HPDE6-E6E7 (cell line): ENCODE results near the gene SPATA21.

Source experiments
- DNase-seq: peaks from one replicate; pipeline ENCODE4 v3.0.0; 2011; ENCODE audit warnings: missing footprints; ENCODE audit errors: extremely low spot score

SPATA21 gene

DNA sequence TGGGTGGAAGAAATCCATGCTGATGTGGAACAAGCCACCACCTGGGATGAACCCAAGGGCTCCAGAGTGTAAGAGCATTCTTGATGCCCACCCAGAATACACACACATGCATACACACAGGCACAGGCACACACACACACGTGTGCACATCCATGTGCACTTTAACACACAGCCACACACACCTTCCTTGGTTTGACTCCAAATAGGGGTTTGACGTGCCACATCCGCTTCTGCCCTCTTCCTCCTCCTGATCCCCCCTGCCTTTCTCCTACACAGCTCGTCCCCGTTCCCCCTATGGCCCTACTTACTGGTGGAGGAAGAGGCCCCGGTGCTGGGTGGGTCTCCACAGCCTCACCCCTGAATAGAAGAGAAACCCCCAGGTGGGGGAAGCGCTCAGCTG, 16.0 kb downstream of the SPATA21 start:
- no peak for DNase-seq

DNA sequence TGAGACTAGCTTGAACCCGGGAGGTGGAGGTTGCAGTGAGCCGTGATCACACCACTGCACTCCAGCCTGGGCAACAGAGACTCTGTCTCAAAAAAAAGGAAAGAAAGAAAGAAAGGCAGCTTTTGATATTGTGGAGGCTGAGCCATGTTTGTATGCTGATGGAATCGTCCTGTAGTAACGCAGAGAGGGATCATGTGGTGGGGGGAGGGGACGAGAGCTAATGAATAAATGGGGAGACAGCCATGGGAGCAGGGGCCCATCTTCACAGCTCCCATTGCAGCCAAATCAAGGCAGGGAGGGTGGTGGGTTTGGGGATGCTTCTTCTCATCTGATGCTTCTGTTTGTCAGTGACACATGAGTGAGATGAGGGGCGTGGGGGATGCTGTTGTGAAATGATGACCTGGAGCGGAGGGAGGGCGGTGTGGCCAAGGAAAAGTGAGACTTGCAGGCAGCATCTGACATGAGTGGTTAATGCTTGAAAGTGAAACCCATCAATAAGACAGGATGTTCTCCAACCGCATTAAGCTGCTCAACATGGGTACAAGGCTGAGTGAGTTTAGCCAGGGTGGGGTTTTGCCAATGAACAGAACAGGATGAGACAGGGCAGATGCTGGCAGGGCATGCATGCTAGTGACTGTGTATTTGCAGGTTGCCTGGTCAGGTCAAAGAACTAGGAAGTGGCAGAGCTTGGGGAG, 16.7 kb downstream of the SPATA21 start:
- no peak for DNase-seq

DNA sequence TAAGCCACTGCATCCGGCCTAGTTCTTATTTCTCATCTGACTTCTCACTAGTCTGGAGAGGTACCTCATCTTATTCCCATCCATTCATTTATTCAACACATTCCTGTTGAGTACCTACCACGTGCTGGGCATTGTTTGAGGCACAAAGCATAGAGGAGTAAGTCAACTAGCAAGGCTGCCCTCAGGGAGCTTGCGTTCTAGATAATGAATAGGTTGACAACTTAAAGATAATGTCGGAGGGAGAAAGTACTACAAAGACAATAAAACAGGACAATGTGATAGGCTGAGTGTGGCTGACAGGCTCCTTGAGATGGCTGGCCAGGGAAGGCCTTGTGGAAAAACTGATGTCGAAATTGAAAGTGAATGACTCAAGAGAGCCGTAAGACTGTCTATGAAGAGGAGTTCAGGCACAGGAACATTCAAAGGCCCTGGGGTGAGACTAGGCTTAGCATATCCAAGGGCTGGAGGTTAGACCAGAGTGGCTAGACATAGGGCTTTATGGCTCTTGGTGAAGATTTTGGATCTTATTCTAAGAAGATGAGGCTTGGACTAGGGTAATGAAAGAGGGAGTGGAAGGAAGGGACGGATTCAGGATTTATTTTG, 18.3 kb downstream of the SPATA21 start:
- no peak for DNase-seq

DNA sequence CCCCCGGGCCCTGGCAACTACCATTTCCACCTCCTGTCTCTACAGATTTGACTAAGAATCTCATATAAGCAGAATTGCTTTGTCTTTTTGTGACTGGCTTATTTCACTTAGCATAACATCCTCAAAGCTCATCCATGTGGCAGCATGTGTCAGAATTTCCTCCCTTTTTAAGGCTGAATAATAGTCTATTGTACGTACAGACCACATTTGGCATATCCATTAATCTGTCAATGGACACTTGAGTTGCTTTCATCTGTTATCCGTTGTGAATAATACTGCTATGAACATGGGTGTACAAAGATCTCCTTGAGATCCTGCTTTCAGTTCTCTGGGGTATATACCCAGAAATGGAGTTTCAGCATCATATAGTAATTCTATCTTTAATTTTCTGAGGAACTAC, 24.0 kb downstream of the SPATA21 start:
- DNase-seq: no peak

DNA sequence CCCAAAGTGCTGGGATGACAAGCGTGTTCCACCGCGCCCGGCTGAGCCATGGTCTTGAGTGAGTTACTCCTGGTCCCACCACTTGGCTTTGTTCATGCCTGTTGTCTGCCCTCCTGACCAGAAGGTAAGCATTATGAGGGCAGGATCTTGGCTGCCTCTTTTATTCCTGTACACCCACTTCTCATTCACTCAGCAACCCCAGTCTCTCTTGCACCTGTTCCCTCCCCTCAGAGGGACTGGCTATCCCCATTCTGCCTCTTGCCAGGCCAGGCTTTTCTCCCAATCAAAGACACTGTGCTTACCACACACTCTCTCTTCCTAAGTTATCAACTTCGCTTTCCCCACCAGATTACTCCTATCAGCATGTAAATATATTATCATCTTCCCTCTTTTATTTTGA, 26.4 kb downstream of the SPATA21 start:
- DNase-seq: no peak

DNA sequence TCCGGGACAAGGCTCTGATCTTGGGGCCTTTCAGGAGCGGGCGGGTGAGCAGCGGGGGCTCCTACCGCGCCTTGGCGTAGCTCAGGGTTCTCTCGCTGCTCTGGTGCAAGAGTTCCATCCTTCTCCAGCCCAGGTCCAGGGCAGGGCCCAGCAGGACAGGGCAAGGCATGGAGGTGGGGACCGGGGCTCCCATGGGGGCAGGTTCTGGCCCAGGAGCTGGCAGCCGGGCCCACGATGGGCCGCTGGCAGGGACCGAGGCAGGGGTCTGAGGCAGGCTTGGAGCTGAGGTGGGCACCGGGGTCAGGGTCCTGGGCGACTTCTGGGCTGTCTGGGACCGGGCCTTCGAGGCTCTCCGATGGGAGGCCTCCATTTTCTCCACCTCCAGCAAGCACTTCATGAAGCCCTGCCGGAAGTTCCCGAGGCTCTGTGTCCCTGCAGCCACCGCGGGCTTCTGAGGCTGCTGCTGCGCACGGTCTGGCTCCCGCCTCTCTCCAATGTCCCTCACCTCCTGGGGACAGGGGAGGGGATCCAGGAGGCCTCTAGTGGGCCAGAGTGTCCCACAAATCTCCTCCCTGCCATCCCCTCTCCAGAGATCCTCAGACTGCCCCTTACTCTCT, 27.6 kb downstream of the SPATA21 start:
- DNase-seq: no peak

DNA sequence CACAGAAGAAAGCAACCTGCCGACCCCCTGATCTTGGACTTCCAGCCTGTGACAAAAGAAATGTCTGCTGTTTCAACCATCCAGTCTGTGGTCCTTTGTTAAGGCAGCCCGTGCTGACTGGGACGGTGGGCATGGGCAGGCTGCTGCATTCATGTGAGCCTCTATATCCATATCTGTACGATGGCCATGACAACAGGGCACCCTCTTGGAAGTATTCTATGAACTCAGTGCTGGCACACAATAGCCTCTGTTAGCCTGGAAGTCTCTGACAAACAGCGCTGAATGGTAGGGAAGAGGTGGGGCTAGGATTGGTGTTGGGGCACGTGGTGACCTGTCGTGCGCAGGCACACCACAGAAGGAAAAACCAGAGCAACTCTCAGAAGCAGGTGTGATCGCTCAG, 30.4 kb downstream of the SPATA21 start:
- no peak for DNase-seq

DNA sequence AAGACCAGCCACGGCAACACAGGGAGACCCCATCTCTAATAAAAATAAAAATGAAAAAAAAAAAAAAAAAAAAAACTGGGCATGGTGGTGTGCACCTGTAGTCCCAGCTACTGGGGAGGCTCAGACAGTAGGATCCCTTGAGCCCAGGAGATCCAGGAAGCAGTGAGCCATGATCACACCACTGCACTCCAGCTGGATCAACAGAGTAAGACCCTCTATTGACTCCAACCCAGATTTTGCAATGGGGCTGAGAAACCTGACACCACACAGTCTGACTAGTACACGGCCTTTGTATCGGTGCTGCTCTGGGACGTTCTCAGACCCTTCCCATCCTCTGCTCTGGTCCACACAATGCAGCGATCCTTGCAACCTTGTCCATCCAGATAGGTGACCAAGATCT, 31.8 kb downstream of the SPATA21 start:
- no peak for DNase-seq

DNA sequence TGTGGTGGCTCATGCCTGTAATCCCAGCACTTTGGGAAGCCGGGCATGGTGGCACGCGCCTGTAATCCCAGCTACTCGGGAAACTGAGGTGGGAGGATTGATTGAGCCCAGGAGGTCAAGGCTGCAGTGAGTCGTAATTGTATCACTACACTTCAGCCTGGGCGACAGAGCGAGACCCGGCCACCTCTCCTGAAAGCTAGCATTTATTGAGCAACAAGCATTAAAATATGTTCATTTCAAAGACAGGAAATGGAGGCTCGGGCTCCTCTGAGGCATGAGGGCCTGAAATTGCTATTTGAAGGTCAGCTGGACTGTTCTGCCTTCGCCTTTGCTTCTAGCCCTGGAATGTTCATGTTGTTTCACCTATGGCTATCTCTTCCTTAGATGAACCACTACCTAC, 34.5 kb downstream of the SPATA21 start:
- DNase-seq: no peak

DNA sequence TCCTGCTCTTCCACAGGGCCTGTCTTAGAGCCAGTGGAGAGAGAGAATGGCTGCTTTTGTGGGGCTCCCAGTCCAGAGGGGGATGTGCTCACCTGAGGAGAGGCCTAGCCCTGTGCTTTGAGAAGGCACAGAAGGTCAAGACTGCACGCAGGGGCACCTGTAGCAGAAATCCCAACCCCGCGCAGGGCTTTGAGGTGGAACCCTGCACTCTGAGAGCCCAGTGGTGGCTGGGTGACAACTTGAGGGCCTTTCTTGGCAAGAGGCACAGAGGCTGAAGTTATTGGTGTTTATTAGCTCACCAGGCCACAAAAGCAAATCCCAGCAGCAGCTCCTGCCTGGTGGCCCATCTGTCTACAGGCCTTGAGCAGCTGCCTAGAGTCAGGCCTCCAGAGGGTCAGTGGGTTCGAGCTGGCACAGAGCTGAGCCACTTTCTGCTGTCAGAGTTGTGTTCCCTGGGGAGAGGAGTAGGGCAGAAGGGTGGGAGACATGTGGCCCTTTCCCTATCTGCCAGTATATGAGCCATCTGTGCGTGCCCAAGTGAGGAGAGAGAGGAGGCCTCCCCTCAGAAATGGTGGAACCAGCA, 38.8 kb downstream of the SPATA21 start:
- no peak for DNase-seq

DNA sequence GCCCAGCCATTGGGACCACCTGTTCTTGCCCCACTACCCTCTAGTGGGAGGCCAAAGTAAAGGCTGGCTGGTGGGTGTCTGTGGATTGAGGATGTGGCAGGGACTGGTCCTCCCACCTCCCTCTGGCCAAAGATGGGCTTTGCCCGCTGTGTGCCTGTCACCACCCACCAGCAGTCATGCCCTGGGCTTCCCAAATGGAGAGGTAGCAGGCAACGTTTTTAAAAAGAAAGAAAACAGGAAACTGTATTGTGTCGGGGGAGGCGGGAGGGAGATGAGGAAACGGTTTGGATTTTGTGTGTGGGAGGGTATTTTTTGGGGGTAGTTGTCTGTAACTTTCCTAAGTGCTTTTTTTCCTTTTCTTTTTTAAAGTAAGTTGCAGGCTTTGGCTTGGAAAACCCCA, 40.1 kb downstream of the SPATA21 start:
- DNase-seq: no peak

DNA sequence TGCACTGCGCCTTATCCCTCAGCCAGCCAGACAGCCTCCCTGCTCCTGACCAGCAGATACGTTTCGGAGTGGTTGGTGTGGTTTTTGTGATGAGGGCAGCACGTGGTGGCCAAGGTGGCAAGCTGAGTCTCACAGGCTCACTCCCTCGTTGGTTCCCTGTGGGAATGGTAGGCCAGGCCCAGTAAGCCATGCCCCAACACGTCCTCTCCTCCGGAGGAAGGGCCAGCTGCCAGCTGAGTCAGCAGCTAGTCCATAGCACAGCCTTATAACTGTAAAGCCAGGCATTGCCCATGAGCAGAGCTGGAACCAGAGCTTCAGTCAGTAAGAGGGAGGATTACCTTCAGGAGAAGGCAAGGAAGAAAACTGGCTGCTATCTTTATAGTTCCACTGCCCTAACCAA, 40.6 kb downstream of the SPATA21 start:
- DNase-seq: peak; percentile 98

DNA sequence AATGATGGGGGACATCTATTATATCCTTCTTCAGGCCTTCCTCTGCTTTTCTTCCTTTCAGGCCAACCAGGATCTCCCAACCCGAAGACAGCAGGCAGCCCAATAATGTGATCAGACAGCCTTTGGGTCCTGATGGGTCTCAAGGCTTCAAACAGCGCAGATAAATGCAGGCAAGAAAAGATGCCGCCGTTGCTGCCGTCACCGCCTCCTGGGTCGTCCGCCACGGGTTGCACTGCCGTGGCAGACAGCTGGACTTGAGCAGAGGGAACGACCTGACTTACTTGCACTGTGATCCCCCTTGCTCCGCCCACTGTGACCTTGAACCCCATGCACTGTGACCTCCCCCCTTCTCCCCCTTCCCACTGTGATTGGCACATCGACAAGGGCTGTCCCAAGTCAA, 42.2 kb downstream of the SPATA21 start:
- no peak for DNase-seq

DNA sequence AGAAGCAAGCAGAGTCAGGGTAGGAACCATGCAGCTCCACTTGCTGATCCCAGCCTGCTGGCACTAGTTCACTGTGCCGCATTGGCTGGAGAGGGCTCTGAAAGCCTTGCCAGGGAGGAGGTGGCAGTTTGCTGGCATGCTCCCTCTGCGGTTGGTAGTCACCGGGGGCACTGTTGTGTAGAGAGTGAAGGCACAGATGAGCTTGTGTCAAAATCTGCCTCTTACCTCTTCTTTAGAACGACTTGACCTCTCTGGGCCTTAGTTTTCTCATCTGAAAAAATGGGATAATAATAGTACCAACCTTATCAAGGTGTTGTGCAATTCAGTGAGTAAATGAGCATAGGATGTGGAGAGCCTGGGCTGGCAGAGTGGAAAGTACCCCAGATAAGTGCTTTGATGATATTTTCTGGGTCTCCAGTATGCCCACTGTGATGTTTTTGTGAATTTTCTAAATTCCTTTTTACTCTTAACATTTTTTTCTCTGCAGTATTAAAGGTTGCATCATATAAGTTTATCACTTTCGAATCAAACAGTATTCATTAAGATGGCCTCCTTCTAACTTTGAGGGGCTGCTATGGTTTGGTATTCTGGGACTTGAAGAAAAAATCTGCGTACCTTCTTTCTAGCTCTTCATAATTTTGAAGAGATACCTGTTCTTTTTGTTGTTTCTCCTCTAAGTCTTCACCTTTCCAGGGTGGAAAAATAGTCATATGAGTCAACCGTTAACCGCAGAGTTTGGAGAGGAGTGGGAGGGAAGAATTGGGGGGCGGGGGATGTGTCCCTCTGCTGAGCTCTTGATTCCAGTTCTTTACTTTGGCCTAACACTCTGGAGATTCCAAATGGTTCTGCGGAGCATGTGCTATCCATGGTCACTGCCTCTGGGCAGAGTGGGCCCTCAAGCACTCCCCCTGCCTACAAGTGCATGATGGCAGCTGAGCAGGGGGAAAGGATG, 43.4 kb downstream of the SPATA21 start:
- DNase-seq: no peak

DNA sequence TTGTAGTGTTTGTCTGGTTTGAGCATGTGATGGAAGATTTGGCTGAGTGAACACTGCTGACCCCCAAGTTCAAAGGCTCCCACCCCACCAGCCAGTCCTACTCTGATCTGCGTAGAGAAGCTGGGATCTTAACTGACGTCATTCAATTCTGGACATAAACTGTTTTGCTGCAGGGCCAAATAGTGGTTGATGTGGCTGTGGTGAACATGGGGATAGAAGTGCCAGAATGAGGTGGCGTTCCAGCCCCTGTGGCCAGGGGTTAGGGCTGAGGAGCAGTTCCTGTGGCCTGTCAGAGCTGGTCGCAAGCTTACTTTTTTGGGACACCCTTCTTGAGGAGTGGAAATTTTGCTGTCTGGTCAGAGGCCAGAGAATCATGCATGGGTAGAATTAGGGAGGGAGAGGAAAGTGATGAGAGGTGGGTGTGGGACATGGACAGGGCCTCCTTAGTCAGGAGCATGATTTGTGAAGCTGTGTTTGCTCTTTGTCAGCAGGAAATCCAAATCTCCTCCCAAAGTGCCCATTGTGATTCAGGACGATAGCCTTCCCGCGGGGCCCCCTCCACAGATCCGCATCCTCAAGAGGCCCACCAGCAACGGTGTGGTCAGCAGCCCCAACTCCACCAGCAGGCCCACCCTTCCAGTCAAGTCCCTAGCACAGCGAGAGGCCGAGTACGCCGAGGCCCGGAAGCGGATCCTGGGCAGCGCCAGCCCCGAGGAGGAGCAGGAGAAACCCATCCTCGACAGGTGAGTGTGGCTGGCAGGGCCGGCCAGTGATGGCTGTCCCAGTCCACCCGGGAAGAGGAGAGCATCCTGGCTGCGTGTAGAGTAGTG, 44.3 kb downstream of the SPATA21 start:
- DNase-seq: no peak

DNA sequence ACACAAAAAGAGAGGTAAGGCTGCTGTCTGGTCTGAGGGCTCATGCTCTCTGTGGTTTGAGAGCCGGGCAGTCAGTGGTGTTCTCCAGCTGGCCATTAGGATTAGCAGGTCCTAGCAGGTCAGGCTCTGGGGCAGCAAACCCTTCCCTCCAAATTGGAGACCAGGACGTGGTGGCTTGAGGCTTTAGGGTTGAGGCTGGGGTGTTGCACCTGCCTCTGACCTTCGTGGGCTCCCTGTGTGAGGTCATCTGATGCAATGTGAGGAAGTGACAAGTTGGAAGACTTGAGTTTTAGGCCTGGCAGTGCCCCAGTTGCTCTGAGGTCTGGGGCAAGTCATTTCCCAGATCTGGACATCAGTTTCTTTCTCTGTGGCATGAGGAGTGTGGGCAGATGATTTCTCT, 45.8 kb downstream of the SPATA21 start:
- DNase-seq: no peak

DNA sequence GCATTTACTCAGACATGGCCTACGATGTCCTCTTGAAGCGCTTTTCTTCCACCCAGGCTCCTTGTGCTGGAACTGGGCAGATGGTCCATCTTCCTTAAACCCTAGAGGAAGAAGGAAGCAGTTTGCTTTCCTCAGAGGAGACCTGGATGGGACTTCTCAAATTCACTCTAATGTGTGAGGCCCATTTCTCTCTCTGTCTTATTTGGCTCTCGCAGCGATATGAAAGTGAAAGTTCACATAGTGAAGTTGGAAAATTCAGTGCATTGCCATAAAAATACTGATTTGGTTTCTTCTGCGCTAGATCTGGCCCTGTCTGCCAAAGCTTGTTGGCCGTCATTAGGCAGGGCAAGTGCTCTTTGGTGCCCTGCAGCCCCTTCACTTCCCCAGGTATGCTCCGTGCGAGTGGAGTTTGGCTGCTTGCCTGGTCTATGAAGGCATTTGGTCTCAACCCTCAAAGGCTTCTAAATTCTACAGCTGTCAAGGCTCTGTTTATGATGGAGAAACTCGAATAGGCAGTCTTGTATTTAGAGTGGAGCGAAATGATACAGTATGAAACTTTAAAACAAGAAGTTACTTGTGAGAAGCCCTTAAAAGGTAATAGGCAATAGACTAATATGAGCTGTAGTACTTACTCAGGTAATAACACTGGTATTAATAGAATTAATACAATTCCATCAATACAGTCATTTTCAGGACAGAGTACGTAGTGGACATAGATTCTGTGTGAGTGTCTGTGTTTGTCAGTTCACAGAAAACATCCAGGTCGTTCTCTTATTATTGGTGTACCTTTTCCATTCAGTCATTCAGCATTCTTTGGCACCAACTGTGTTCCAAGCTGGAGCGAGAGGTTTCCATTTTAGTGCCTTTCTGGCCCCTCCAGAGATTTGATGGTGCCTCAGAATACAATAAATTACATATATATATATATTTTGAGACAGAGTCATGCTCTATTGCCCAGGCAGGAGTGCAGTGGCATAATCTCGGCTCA, 49.7 kb downstream of the SPATA21 start:
- DNase-seq: no peak

DNA sequence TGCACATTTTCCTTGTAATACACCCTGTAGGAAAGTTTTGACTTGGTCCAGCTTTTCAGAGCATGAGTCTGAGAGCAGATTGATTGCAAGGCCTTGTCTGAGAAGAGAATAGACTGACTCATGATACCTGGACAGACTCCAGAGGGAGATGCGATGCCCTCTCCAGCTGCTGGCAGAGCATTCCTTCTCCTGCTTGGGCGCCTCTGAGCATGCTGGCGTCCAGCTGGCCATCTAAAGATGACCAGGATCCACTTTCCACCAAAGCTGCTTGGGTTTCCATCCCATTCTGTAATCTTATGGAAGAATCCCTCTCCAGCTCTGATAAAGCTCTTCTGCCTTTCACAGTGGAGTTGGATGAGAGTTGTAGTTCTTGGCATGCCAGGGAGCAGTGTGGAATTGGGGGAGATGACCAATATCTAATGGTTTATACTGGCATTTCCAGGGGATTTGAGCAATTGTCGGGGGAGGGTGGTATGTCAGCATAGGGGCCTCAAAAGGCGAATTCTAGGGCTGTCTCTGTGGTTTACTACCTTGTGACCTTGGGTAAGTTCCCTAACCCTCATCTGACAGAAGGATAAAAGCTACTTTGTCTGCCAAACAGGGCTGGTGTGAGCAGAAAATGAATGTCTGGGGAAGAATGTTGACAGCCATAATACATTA, 50.6 kb downstream of the SPATA21 start:
- peak; percentile 69 for DNase-seq
